WTC11 (cell line): ENCODE results near the gene RAC2. TPM values are rescaled to one million over a fixed set of nuclear protein-coding genes. Genes with fewer than 3 reads are reported as not detected.

Source experiments
- ATAC-seq: fragments of 200-7000 bp; cut with Tn5 transposase; 2 replicates; pipeline ENCODE4 v1.10.0; 2021; ENCODE audit warnings: mild to moderate bottlenecking, moderate library complexity
- CTCF ChIA-PET: fragments of 300-600 bp; sonication (Branson Sonifier 250); formaldehyde crosslinking; loops from one replicate; lab custom pipeline; 2021; ENCODE audit warnings: antibody characterized with exemption; lab: Charles Lee
- POLR2A ChIA-PET: fragments of 350-600 bp; sonication (Branson Sonifier 250); formaldehyde crosslinking; loops from one replicate; lab custom pipeline; 2021; ENCODE audit warnings: antibody characterized with exemption; lab: Charles Lee
- DNase-seq: peaks from one replicate; pipeline ENCODE4 v3.0.0; 2021; ENCODE audit warnings: low spot score
- H3K27ac Mint-ChIP-seq: 2 replicates; pipeline ENCODE4 v1.8.0; 2021; ENCODE audit warnings: mixed read lengths
- H3K27me3 Mint-ChIP-seq: 2 replicates; pipeline ENCODE4 v1.8.0; 2021; ENCODE audit warnings: low read depth, mild to moderate bottlenecking, moderate library complexity, mixed read lengths
- H3K36me3 Mint-ChIP-seq: 2 replicates; pipeline ENCODE4 v1.8.0; 2021; ENCODE audit warnings: mixed read lengths
- H3K4me1 Mint-ChIP-seq: 2 replicates; pipeline ENCODE4 v1.8.0; 2022; ENCODE audit warnings: mixed read lengths
- H3K4me3 Mint-ChIP-seq: 2 replicates; pipeline ENCODE4 v1.8.0; 2021; ENCODE audit warnings: mild to moderate bottlenecking, moderate library complexity, mixed read lengths
- H3K9me3 Mint-ChIP-seq: 2 replicates; pipeline ENCODE4 v1.8.0; 2021; ENCODE audit warnings: mixed read lengths
- ELF4 ChIP-seq: sonication (generic); formaldehyde crosslinking; IDR thresholded peaks from 2 replicates; pipeline ENCODE4 v1.8.1; 2022; ENCODE audit warnings: low read depth, mild to moderate bottlenecking, moderate library complexity, missing genetic modification reagents
- EMX1 ChIP-seq: fragments of 250-450 bp; sonication (Bioruptor Pico); IDR thresholded peaks from 2 replicates; pipeline ENCODE4 v1.8.0; 2021; ENCODE audit warnings: mild to moderate bottlenecking
- ETV6 ChIP-seq: sonication (generic); formaldehyde crosslinking; IDR thresholded peaks from 2 replicates; pipeline ENCODE4 v1.8.1; 2022; ENCODE audit warnings: mild to moderate bottlenecking, missing genetic modification reagents
- GRHL2 ChIP-seq: fragments of 250-450 bp; sonication (Bioruptor Pico); IDR thresholded peaks from 2 replicates; pipeline ENCODE4 v1.8.0; 2022; ENCODE audit warnings: mild to moderate bottlenecking, moderate library complexity; ENCODE audit not compliant: insufficient replicate concordance, severe bottlenecking
- IRF2 ChIP-seq: sonication (generic); formaldehyde crosslinking; IDR thresholded peaks from 2 replicates; pipeline ENCODE4 v1.8.0; 2022; ENCODE audit warnings: low read depth, missing genetic modification reagents, borderline replicate concordance
- KAT7 ChIP-seq: sonication (generic); formaldehyde crosslinking; IDR thresholded peaks from 2 replicates; pipeline ENCODE4 v1.8.1; 2023; ENCODE audit warnings: missing genetic modification reagents, mild to moderate bottlenecking, borderline replicate concordance
- MAX ChIP-seq: sonication (generic); formaldehyde crosslinking; IDR thresholded peaks from 2 replicates; pipeline ENCODE4 v1.8.0; 2022; ENCODE audit warnings: mild to moderate bottlenecking, missing genetic modification reagents
- MXD4 ChIP-seq: fragments of 250-450 bp; sonication (Bioruptor Pico); IDR thresholded peaks from 2 replicates; pipeline ENCODE4 v1.8.0; 2021; ENCODE audit warnings: mild to moderate bottlenecking, moderate library complexity, borderline replicate concordance
- MYBL2 ChIP-seq: sonication (generic); formaldehyde crosslinking; IDR thresholded peaks from 2 replicates; pipeline ENCODE4 v1.8.1; 2023; ENCODE audit warnings: mild to moderate bottlenecking, moderate library complexity, missing genetic modification reagents
- NR3C1 ChIP-seq: sonication (generic); formaldehyde crosslinking; conservative IDR thresholded peaks from 2 replicates; pipeline ENCODE4 v1.8.1; 2023; ENCODE audit warnings: low read depth, mild to moderate bottlenecking, missing genetic modification reagents
- OVOL2 ChIP-seq: fragments of 250-450 bp; sonication (Bioruptor Pico); IDR thresholded peaks from 2 replicates; pipeline ENCODE4 v1.9.0; 2021; ENCODE audit warnings: mild to moderate bottlenecking, borderline replicate concordance
- RORB ChIP-seq: fragments of 250-450 bp; sonication (Bioruptor Pico); IDR thresholded peaks from 2 replicates; pipeline ENCODE4 v1.9.0; 2021; ENCODE audit warnings: mild to moderate bottlenecking
- SOX15 ChIP-seq: fragments of 250-450 bp; sonication (Bioruptor Pico); IDR thresholded peaks from 2 replicates; pipeline ENCODE4 v1.9.0; 2021; ENCODE audit warnings: mild to moderate bottlenecking
- SP1 ChIP-seq: sonication (generic); formaldehyde crosslinking; conservative IDR thresholded peaks from 2 replicates; pipeline ENCODE4 v1.8.1; 2022; ENCODE audit warnings: missing genetic modification reagents
- ZBTB21 ChIP-seq: sonication (generic); formaldehyde crosslinking; IDR thresholded peaks from 2 replicates; pipeline ENCODE4 v1.8.1; 2023; ENCODE audit warnings: mild to moderate bottlenecking, missing genetic modification reagents, borderline replicate concordance
- ZMAT4 ChIP-seq: fragments of 250-450 bp; sonication (Bioruptor Pico); IDR thresholded peaks from 2 replicates; pipeline ENCODE4 v1.9.0; 2021; ENCODE audit warnings: mild to moderate bottlenecking
- ZNF281 ChIP-seq: sonication (generic); formaldehyde crosslinking; IDR thresholded peaks from 2 replicates; pipeline ENCODE4 v1.8.0; 2023; ENCODE audit warnings: mild to moderate bottlenecking, missing genetic modification reagents
- ZNF423 ChIP-seq: fragments of 250-450 bp; sonication (Bioruptor Pico); IDR thresholded peaks from 2 replicates; pipeline ENCODE4 v2.1.2; 2022; ENCODE audit warnings: mild to moderate bottlenecking, moderate library complexity
- total RNA-seq: library from RNA; stranded (reverse); gene quantifications from 3 replicates; pipeline ENCODE4 v1.2.3, GENCODE V29; 2021
- TF ChIP-seq, protein P1 (sequence below): sonication (generic); formaldehyde crosslinking; IDR thresholded peaks from 2 replicates; pipeline ENCODE4 v1.8.0; 2023; ENCODE audit warnings: missing genetic modification reagents, mild to moderate bottlenecking, borderline replicate concordance
- TF ChIP-seq, protein P2 (sequence below): sonication (generic); formaldehyde crosslinking; IDR thresholded peaks from 2 replicates; pipeline ENCODE4 v1.8.0; 2022; ENCODE audit warnings: mild to moderate bottlenecking, missing genetic modification reagents
- TF ChIP-seq, protein P3 (sequence below): fragments of 250-450 bp; sonication (Bioruptor Pico); conservative IDR thresholded peaks from 2 replicates; pipeline ENCODE4 v1.9.0; 2021; ENCODE audit warnings: mild to moderate bottlenecking
- TF ChIP-seq, protein P4 (sequence below): sonication (generic); formaldehyde crosslinking; IDR thresholded peaks from 2 replicates; pipeline ENCODE4 v1.8.1; 2023; ENCODE audit warnings: mild to moderate bottlenecking, moderate library complexity, missing genetic modification reagents

RAC2 gene
- total RNA-seq, 1 experiment from 2014 or later: 3.6 TPM

- TF ChIP-seq, protein P1, sequence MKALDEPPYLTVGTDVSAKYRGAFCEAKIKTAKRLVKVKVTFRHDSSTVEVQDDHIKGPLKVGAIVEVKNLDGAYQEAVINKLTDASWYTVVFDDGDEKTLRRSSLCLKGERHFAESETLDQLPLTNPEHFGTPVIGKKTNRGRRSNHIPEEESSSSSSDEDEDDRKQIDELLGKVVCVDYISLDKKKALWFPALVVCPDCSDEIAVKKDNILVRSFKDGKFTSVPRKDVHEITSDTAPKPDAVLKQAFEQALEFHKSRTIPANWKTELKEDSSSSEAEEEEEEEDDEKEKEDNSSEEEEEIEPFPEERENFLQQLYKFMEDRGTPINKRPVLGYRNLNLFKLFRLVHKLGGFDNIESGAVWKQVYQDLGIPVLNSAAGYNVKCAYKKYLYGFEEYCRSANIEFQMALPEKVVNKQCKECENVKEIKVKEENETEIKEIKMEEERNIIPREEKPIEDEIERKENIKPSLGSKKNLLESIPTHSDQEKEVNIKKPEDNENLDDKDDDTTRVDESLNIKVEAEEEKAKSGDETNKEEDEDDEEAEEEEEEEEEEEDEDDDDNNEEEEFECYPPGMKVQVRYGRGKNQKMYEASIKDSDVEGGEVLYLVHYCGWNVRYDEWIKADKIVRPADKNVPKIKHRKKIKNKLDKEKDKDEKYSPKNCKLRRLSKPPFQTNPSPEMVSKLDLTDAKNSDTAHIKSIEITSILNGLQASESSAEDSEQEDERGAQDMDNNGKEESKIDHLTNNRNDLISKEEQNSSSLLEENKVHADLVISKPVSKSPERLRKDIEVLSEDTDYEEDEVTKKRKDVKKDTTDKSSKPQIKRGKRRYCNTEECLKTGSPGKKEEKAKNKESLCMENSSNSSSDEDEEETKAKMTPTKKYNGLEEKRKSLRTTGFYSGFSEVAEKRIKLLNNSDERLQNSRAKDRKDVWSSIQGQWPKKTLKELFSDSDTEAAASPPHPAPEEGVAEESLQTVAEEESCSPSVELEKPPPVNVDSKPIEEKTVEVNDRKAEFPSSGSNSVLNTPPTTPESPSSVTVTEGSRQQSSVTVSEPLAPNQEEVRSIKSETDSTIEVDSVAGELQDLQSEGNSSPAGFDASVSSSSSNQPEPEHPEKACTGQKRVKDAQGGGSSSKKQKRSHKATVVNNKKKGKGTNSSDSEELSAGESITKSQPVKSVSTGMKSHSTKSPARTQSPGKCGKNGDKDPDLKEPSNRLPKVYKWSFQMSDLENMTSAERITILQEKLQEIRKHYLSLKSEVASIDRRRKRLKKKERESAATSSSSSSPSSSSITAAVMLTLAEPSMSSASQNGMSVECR (CRISPR knock-in tag): no peak
- 0 out of 2 replicates have a peak, but pooled peaks have one; percentile 51 for TF ChIP-seq ZNF281
- peak; percentile 88 for TF ChIP-seq ZNF423
- no peak for TF ChIP-seq OVOL2
Measured at GRCh38 chr22:37187891-37188761, 55.9 kb downstream of the RAC2 start, which contains the start of gene C1QTNF6 (continued).

- H3K4me3 Mint-ChIP-seq: peak overlapping the region; percentile 75
- DNase-seq: no peak
- POLR2A ChIA-PET: interaction anchor here (1.1 to 1.4 kb wide), 2 partner anchors 12 to 411 kb away, joined by 4 read pairs; partner anchors contain the start of gene IFT27
Measured at GRCh38 chr22:37187552-37187890, 56.5 kb downstream of the RAC2 start.

More at GRCh38 chr22:37187552-37187890, 56.5 kb downstream of the RAC2 start:
- no peak for ATAC-seq
- peaks cover 13% of the 10 kb centered on the region for H3K36me3 Mint-ChIP-seq
- TF ChIP-seq RORB (CRISPR knock-in tag): no peak
- TF ChIP-seq KAT7 (CRISPR knock-in tag): no peak
- no peak; the same call in 1 of the 2 replicates for TF ChIP-seq SP1
- TF ChIP-seq ZBTB21 (CRISPR knock-in tag): no peak
- no peak for TF ChIP-seq SOX15
- no peak for TF ChIP-seq NR3C1 (CRISPR knock-in tag)
- TF ChIP-seq, protein P2, sequence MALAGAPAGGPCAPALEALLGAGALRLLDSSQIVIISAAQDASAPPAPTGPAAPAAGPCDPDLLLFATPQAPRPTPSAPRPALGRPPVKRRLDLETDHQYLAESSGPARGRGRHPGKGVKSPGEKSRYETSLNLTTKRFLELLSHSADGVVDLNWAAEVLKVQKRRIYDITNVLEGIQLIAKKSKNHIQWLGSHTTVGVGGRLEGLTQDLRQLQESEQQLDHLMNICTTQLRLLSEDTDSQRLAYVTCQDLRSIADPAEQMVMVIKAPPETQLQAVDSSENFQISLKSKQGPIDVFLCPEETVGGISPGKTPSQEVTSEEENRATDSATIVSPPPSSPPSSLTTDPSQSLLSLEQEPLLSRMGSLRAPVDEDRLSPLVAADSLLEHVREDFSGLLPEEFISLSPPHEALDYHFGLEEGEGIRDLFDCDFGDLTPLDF (CRISPR knock-in tag): no peak
- TF ChIP-seq, protein P3, sequence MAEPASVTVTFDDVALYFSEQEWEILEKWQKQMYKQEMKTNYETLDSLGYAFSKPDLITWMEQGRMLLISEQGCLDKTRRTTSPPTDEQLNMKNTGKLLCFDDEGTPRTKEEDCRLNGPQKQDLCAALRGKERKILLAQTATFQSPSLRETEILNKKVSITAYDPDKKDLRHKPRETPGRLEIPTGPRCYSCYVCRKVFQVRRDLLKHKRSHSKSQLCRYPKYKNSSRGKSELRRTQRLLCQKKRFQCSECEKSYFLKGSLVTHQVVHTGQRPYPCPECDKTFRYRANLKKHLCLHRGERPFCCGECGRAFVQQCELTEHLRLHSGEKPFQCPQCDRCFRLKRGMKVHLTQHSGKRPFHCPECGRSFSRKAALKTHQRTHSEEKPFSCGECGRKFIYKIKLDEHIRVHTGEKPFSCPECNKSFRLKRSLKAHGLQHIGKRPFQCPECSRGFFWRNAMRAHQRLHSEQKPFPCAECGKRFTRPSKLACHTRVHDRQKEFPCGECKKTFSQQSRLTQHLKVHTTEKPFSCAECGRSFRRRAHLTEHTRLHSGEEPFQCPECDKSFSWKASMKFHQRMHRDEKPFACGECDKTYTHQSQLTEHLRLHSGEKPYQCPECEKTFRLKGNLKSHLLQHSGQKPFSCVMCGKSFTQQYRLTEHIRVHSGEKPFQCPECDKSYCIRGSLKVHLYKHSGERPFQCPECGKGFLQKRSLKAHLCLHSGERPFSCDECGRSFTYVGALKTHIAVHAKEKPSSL: no peak
- no peak for TF ChIP-seq IRF2 (CRISPR knock-in tag)
- TF ChIP-seq ETV6: no peak; the same call in 1 of the 2 replicates
- no peak for TF ChIP-seq OVOL2
- no peak for TF ChIP-seq GRHL2 (CRISPR knock-in tag)
- TF ChIP-seq, protein P4, sequence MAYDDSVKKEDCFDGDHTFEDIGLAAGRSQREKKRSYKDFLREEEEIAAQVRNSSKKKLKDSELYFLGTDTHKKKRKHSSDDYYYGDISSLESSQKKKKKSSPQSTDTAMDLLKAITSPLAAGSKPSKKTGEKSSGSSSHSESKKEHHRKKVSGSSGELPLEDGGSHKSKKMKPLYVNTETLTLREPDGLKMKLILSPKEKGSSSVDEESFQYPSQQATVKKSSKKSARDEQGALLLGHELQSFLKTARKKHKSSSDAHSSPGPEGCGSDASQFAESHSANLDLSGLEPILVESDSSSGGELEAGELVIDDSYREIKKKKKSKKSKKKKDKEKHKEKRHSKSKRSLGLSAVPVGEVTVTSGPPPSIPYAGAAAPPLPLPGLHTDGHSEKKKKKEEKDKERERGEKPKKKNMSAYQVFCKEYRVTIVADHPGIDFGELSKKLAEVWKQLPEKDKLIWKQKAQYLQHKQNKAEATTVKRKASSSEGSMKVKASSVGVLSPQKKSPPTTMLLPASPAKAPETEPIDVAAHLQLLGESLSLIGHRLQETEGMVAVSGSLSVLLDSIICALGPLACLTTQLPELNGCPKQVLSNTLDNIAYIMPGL: no peak
- TF ChIP-seq MXD4: no peak
- TF ChIP-seq MYBL2: no peak
- TF ChIP-seq ZMAT4 (CRISPR knock-in tag): no peak
- TF ChIP-seq ELF4 (CRISPR knock-in tag): no peak
- no peak for TF ChIP-seq MAX (CRISPR knock-in tag)
- TF ChIP-seq ZNF423: no peak
- TF ChIP-seq EMX1 (CRISPR knock-in tag): no peak
- peak overlapping the region; percentile 90 for H3K27ac Mint-ChIP-seq
- peaks cover 14% of the 10 kb centered on the region for H3K9me3 Mint-ChIP-seq
- no peaks in the 10 kb centered on the region; the same call in 1 of the 2 replicates for H3K27me3 Mint-ChIP-seq
- H3K4me1 Mint-ChIP-seq: peaks cover 49% of the 10 kb centered on the region
- CTCF ChIA-PET: interaction anchor here (0.7 to 4.2 kb wide), 5 partner anchors 10 to 73 kb away, joined by 3 to 23 read pairs (median 4); no protein-coding TSS in a partner anchor
